ENCODE measurements around the gene ZNF750. TPM values are rescaled to one million over a fixed set of nuclear protein-coding genes. Genes with fewer than 3 reads are reported as not detected.

Gene ZNF750
- total RNA-seq, 1 donor from 2014 or later = not detected

DNA sequence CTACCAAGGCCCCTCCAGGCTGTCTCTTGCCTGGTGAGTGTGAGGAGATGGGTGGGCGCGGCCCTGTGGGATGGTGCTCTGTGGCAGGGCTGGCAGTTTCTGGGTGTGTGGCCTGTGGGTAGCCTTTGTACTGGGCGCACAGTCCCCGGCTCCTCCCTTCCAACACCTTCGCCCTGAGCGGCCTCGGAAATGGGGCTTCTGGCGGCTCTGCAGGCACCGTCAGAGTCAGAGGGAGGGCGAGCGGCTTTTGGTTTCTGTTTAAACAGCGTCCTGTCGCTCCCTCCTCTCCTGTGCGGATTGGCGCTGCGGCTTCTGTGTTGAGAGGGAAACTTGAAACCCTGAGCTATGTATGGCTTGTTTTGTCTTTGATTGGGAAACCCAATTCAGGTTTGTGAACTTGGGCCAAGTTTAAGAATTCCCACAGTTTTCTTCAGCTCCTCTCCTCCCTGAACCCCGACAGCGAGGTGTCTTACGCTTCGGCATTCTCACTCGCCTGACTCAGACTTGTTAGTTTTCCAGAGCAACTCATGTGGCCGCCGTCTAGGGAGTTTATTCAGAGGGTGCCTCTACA is 8.3 kb upstream of the ZNF750 start:
- Histone ChIP-seq H3K36me3 (no peaks in the 10 kb centered on the region), H3F3A (ENCODE audit: low read depth) (no peaks in the 10 kb centered on the region), H3K4me2 (no peak overlapping the region), H3K4me1 (no peaks in the 10 kb centered on the region), H3K4me3 (no peak overlapping the region), H2AFZ (replicated peaks) (no peak overlapping the region), H3K79me2 (ENCODE audit: low read depth) (no peaks in the 10 kb centered on the region), H3K27ac (no peak overlapping the region), H4K20me1 (ENCODE audit: low read depth) (no peaks in the 10 kb centered on the region), H3K27me3 (no peaks in the 10 kb centered on the region), H3K9me3 (ENCODE audit: low read depth) (no peaks in the 10 kb centered on the region), H3K9ac (no peak overlapping the region)
- Mint-ChIP-seq H3K4me3 (no peak overlapping the region), H3K9me3 (no peaks in the 10 kb centered on the region), H3K4me1 (peaks cover 2% of the 10 kb centered on the region), H3K27ac (peak overlapping the region; percentile 2), H3K36me3 (peaks cover 18% of the 10 kb centered on the region), H3K27me3 (ENCODE audit: insufficient read depth, low read depth) (no peaks in the 10 kb centered on the region)
- TF ChIP-seq, protein P1, sequence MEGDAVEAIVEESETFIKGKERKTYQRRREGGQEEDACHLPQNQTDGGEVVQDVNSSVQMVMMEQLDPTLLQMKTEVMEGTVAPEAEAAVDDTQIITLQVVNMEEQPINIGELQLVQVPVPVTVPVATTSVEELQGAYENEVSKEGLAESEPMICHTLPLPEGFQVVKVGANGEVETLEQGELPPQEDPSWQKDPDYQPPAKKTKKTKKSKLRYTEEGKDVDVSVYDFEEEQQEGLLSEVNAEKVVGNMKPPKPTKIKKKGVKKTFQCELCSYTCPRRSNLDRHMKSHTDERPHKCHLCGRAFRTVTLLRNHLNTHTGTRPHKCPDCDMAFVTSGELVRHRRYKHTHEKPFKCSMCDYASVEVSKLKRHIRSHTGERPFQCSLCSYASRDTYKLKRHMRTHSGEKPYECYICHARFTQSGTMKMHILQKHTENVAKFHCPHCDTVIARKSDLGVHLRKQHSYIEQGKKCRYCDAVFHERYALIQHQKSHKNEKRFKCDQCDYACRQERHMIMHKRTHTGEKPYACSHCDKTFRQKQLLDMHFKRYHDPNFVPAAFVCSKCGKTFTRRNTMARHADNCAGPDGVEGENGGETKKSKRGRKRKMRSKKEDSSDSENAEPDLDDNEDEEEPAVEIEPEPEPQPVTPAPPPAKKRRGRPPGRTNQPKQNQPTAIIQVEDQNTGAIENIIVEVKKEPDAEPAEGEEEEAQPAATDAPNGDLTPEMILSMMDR (IDR thresholded peaks at IDR 0.05) = no peak
- TF ChIP-seq EZH2 (IDR thresholded peaks at IDR 0.05) (no peak), EZH2phosphoT487 (IDR thresholded peaks at IDR 0.05) (no peak)
- no peak for DNase-seq (ENCODE audit: low spot score)

DNA sequence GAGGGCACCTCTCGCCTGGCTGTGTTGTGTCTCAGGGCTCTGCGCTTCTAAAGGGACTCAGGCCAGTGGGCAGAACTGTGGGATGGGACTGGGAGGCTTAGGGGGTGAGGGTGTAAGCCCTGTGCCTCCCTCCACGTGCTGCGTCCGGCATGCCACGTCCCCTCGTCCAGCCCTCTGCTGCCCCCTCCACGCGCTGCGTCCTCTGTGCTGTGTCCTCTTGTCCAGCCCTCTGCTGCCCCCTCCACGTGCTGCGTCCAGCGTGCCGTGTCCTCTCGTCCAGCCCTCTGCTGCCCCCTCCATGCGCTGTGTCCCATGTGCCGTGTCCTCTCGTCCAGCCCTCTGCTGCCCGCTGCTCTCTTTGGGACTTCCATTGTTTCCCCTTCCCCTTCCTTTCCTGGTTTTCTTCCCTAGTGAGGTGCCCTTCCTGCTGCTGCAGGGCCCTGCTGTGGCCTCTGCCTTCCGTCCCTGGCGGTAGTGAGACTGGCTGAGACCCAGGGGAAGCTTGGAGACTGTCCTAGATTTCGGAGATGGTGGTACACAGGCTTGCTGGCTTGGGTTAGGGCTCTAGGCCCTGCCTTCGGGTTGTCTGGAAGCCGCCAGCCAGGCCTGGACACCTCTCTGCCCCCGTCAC is 6.4 kb upstream of the ZNF750 start:
- Histone ChIP-seq H3K79me2 (ENCODE audit: low read depth) (no peaks in the 10 kb centered on the region), H3K27me3 (no peaks in the 10 kb centered on the region), H3K4me1 (no peaks in the 10 kb centered on the region), H3K9ac (no peak overlapping the region), H2AFZ (replicated peaks) (no peak overlapping the region), H4K20me1 (ENCODE audit: low read depth) (no peaks in the 10 kb centered on the region), H3F3A (ENCODE audit: low read depth) (no peaks in the 10 kb centered on the region), H3K27ac (no peak overlapping the region), H3K4me3 (no peak overlapping the region), H3K9me3 (ENCODE audit: low read depth) (no peaks in the 10 kb centered on the region), H3K4me2 (no peak overlapping the region), H3K36me3 (no peaks in the 10 kb centered on the region)
- Mint-ChIP-seq H3K27me3 (ENCODE audit: insufficient read depth, low read depth) (no peaks in the 10 kb centered on the region), H3K4me3 (no peak overlapping the region), H3K27ac (no peak overlapping the region), H3K9me3 (no peaks in the 10 kb centered on the region), H3K36me3 (peaks cover 18% of the 10 kb centered on the region), H3K4me1 (peaks cover 2% of the 10 kb centered on the region)
- TF ChIP-seq, protein P1 (IDR thresholded peaks at IDR 0.05) = no peak
- no peak for TF ChIP-seq EZH2 (IDR thresholded peaks at IDR 0.05)
- TF ChIP-seq EZH2phosphoT487 (IDR thresholded peaks at IDR 0.05) = no peak
- no peak for DNase-seq (ENCODE audit: low spot score)

DNA sequence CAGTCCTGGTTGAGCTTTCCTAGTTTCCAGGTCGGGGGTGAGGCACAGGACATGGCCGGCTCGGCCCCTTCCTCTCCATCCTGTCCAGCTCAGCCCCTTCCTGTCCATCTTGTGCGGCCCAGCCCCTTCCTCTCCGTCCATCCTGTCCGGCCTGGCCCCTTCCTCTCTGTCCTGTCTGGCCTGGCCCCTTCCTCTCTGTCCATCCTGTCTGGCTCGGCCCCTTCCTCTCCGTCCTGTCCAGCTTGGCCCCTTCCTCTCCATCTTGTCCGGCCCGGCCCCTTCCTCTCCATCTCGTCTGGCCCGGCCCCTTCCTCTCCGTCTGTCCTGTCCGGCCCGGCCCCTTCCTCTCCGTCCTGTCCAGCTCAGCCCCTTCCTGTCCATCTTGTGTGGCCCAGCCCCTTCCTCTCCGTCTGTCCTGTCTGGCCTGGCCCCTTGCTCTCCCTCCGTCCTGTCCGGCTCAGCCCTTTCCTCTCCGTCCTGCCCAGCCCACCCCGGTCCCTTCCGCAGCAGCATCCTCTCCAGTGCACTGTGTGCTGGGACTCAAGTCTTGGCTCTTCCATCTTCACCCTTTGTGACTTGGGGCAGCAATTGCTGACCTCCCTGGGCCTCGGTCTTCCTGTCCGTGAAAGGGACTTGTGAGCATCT is 5.5 kb upstream of the ZNF750 start:
- H3K4me3 Mint-ChIP-seq = no peak overlapping the region
- no peaks in the 10 kb centered on the region for H3K27me3 Mint-ChIP-seq (ENCODE audit: insufficient read depth, low read depth)
- H3K9me3 Mint-ChIP-seq = no peaks in the 10 kb centered on the region
- H4K20me1 ChIP-seq (ENCODE audit: low read depth) = no peaks in the 10 kb centered on the region
- H3K27me3 ChIP-seq = no peaks in the 10 kb centered on the region
- TF ChIP-seq EZH2 (IDR thresholded peaks at IDR 0.05) (no peak), EZH2phosphoT487 (IDR thresholded peaks at IDR 0.05) (no peak)
- H3K27ac ChIP-seq = no peak overlapping the region
- peaks cover 16% of the 10 kb centered on the region for H3K36me3 Mint-ChIP-seq
- H3K36me3 ChIP-seq = no peaks in the 10 kb centered on the region
- H3K27ac Mint-ChIP-seq = no peak overlapping the region
- peaks cover 2% of the 10 kb centered on the region for H3K4me1 Mint-ChIP-seq
- DNase-seq (ENCODE audit: low spot score) = no peak
- no peaks in the 10 kb centered on the region for H3F3A ChIP-seq (ENCODE audit: low read depth)
- no peaks in the 10 kb centered on the region for H3K9me3 ChIP-seq (ENCODE audit: low read depth)
- H3K9ac ChIP-seq = no peak overlapping the region
- peaks cover 4% of the 10 kb centered on the region for H3K4me1 ChIP-seq
- H3K4me3 ChIP-seq = no peak overlapping the region
- H3K4me2 ChIP-seq = no peak overlapping the region
- no peak overlapping the region for H2AFZ ChIP-seq (replicated peaks)
- no peaks in the 10 kb centered on the region for H3K79me2 ChIP-seq (ENCODE audit: low read depth)

DNA sequence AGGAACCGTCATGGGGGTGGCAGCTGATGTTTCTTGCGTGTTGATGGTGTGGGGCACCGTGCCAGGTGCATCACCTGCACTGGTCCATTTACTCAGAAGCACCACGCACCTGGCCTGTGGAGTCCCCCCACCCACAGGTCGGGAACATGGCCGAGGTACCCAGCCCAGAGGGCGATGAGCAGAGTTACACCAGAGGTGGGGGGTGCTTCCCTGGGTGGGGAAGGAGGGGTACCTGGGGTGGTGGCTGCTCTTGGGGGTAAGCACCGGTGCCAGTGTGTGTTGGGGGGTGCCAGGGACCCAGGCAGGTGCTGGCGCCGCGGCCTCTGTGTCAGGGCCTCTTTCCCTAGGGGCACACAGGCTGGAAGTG is 5.0 kb upstream of the ZNF750 start:
- H3K27me3 ChIP-seq = no peaks in the 10 kb centered on the region
- Mint-ChIP-seq H3K9me3 (no peaks in the 10 kb centered on the region), H3K27me3 (ENCODE audit: insufficient read depth, low read depth) (no peaks in the 10 kb centered on the region), H3K4me1 (peaks cover 5% of the 10 kb centered on the region), H3K36me3 (peaks cover 16% of the 10 kb centered on the region), H3K27ac (peak overlapping the region; percentile 75), H3K4me3 (no peak overlapping the region)
- no peak for DNase-seq (ENCODE audit: low spot score)
- peaks cover 9% of the 10 kb centered on the region for H3K4me1 ChIP-seq
- TF ChIP-seq EZH2phosphoT487 (IDR thresholded peaks at IDR 0.05) (no peak), EZH2 (IDR thresholded peaks at IDR 0.05) (no peak)
- TF ChIP-seq, protein P1 (IDR thresholded peaks at IDR 0.05) = no peak
- no peaks in the 10 kb centered on the region for H3K36me3 ChIP-seq
- no peak overlapping the region for H3K27ac ChIP-seq
- H3K4me2 ChIP-seq = no peak overlapping the region
- H3K79me2 ChIP-seq (ENCODE audit: low read depth) = no peaks in the 10 kb centered on the region
- H4K20me1 ChIP-seq (ENCODE audit: low read depth) = peaks cover 2% of the 10 kb centered on the region
- H2AFZ ChIP-seq (replicated peaks) = no peak overlapping the region
- H3F3A ChIP-seq (ENCODE audit: low read depth) = no peaks in the 10 kb centered on the region
- H3K9me3 ChIP-seq (ENCODE audit: low read depth) = no peaks in the 10 kb centered on the region
- H3K4me3 ChIP-seq = no peak overlapping the region
- H3K9ac ChIP-seq = no peak overlapping the region

All from neural progenitor cell (in vitro differentiated cells).